ENCODE measurements around the gene ZNF836.

The ZNF836 gene

GRCh38 chr19:52141203-52141602, 30.2 kb downstream of the ZNF836 start:
- Histone ChIP-seq H3K9ac (no peak overlapping the region), H3K27ac (no peak overlapping the region), H4K20me1 (no peaks in the 10 kb centered on the region), H3K4me2 (no peak overlapping the region), H3K4me3 (no peak overlapping the region), H3K27me3 (no peaks in the 10 kb centered on the region), H3K9me3 (peaks cover 44% of the 10 kb centered on the region), H3K36me3 (peaks cover 24% of the 10 kb centered on the region), H3K4me1 (peaks cover 16% of the 10 kb centered on the region)
- TF ChIP-seq Cebpa-rat (IDR thresholded peaks at IDR 0.05), result no peak

- Histone ChIP-seq H3K4me3 (peak overlapping the region; percentile 94), H3K27me3 (no peaks in the 10 kb centered on the region)
Measured at GRCh38 chr19:52140032-52140710, 31.2 kb downstream of the ZNF836 start.

GRCh38 chr19:52139252-52140031, 32.0 kb downstream of the ZNF836 start, which contains the start of gene ZNF616:
TSS of gene ZNF616 (minus strand) at chr19:52139938. CDS start at chr19:52130512, 9,426 bp downstream.
- Histone ChIP-seq H4K20me1 (no peaks in the 10 kb centered on the region), H3K4me2 (peak within 1 kb of the TSS; percentile 86), H3K4me3 (peak within 1 kb of the TSS; percentile 94), H3K4me1 (peaks cover 16% of the 10 kb centered on the region), H3K9ac (peak within 1 kb of the TSS; percentile 94), H3K36me3 (peaks cover 31% of the 10 kb centered on the region), H3K27me3 (no peaks in the 10 kb centered on the region), H3K9me3 (peaks cover 46% of the 10 kb centered on the region), H3K27ac (peak within 1 kb of the TSS; percentile 93)
- no peak for TF ChIP-seq Cebpa-rat (IDR thresholded peaks at IDR 0.05)

More at GRCh38 chr19:52140032-52140710, 31.2 kb downstream of the ZNF836 start:
- H3K9ac ChIP-seq, result peak overlapping the region; percentile 94; the same call in 1 of the 2 replicates
- peaks cover 24% of the 10 kb centered on the region for H3K36me3 ChIP-seq
- TF ChIP-seq Cebpa-rat (IDR thresholded peaks at IDR 0.05), result no peak
- peaks cover 44% of the 10 kb centered on the region for H3K9me3 ChIP-seq
- H3K4me1 ChIP-seq, result peaks cover 16% of the 10 kb centered on the region
- H4K20me1 ChIP-seq, result no peaks in the 10 kb centered on the region
- H3K4me2 ChIP-seq, result peak overlapping the region; percentile 67
- no peak overlapping the region for H3K27ac ChIP-seq

GRCh38 chr19:52138983-52139251, 32.5 kb downstream of the ZNF836 start:
- TF ChIP-seq Cebpa-rat (IDR thresholded peaks at IDR 0.05), result no peak
- Histone ChIP-seq H3K9ac (peak overlapping the region; percentile 94), H3K36me3 (peaks cover 36% of the 10 kb centered on the region), H3K27me3 (no peaks in the 10 kb centered on the region), H3K9me3 (peaks cover 46% of the 10 kb centered on the region), H3K4me1 (peaks cover 16% of the 10 kb centered on the region), H3K4me2 (peak overlapping the region; percentile 86), H4K20me1 (no peaks in the 10 kb centered on the region), H3K27ac (peak overlapping the region; percentile 93), H3K4me3 (peak overlapping the region; percentile 94)

GRCh38 chr19:52138278-52138982, 33.0 kb downstream of the ZNF836 start:
- H3K4me3 ChIP-seq, result peak overlapping the region; percentile 94
- H3K27me3 ChIP-seq, result no peaks in the 10 kb centered on the region
- H3K27ac ChIP-seq, result peak overlapping the region; percentile 93
- H3K9ac ChIP-seq, result peak overlapping the region; percentile 94
- peaks cover 47% of the 10 kb centered on the region for H3K9me3 ChIP-seq
- H3K36me3 ChIP-seq, result peaks cover 41% of the 10 kb centered on the region
- H3K4me2 ChIP-seq, result peak overlapping the region; percentile 86
- TF ChIP-seq Cebpa-rat (IDR thresholded peaks at IDR 0.05), result no peak
- peaks cover 16% of the 10 kb centered on the region for H3K4me1 ChIP-seq
- no peaks in the 10 kb centered on the region for H4K20me1 ChIP-seq

- peak overlapping the region; percentile 31; the same call in 1 of the 2 replicates for H3K4me3 ChIP-seq
- H3K4me1 ChIP-seq, result no peaks in the 10 kb centered on the region
- H3K27ac ChIP-seq, result no peak overlapping the region
- H3K9me3 ChIP-seq, result peaks cover 99% of the 10 kb centered on the region
- H3K27me3 ChIP-seq, result no peaks in the 10 kb centered on the region
- no peak overlapping the region for H3K9ac ChIP-seq
- peaks cover 98% of the 10 kb centered on the region for H3K36me3 ChIP-seq
- H3K4me2 ChIP-seq, result no peak overlapping the region
- H4K20me1 ChIP-seq, result no peaks in the 10 kb centered on the region
- no peak for TF ChIP-seq Cebpa-rat (IDR thresholded peaks at IDR 0.05)
Measured at GRCh38 chr19:52120286-52120685, 51.1 kb downstream of the ZNF836 start.

GRCh38 chr19:52115526-52116053, 55.8 kb downstream of the ZNF836 start:
- Histone ChIP-seq H3K9me3 (peaks cover 99% of the 10 kb centered on the region), H3K9ac (no peak overlapping the region), H3K36me3 (peaks cover 87% of the 10 kb centered on the region), H4K20me1 (no peaks in the 10 kb centered on the region), H3K4me1 (no peaks in the 10 kb centered on the region), H3K27ac (no peak overlapping the region), H3K27me3 (no peaks in the 10 kb centered on the region), H3K4me2 (no peak overlapping the region), H3K4me3 (peak overlapping the region; percentile 31)
- no peak for TF ChIP-seq Cebpa-rat (IDR thresholded peaks at IDR 0.05)

- H3K36me3 ChIP-seq, result peaks cover 78% of the 10 kb centered on the region
- no peaks in the 10 kb centered on the region for H3K4me1 ChIP-seq
- no peak overlapping the region for H3K9ac ChIP-seq
- H3K4me3 ChIP-seq, result peak overlapping the region; percentile 31; the same call in 1 of the 2 replicates
- H4K20me1 ChIP-seq, result no peaks in the 10 kb centered on the region
- no peaks in the 10 kb centered on the region for H3K27me3 ChIP-seq
- no peak overlapping the region for H3K27ac ChIP-seq
- H3K9me3 ChIP-seq, result peaks cover 99% of the 10 kb centered on the region
- no peak overlapping the region for H3K4me2 ChIP-seq
- no peak for TF ChIP-seq Cebpa-rat (IDR thresholded peaks at IDR 0.05)
Measured at GRCh38 chr19:52114691-52115090, 56.7 kb downstream of the ZNF836 start.

GRCh38 chr19:52112624-52113023, 58.8 kb downstream of the ZNF836 start:
- Histone ChIP-seq H3K9ac (no peak overlapping the region), H4K20me1 (no peaks in the 10 kb centered on the region), H3K4me3 (no peak overlapping the region), H3K4me1 (no peaks in the 10 kb centered on the region), H3K27ac (no peak overlapping the region), H3K36me3 (peaks cover 57% of the 10 kb centered on the region), H3K27me3 (no peaks in the 10 kb centered on the region), H3K9me3 (peaks cover 99% of the 10 kb centered on the region), H3K4me2 (no peak overlapping the region)
- no peak for TF ChIP-seq Cebpa-rat (IDR thresholded peaks at IDR 0.05)

All from BLaER1 (cell line).